ENCODE measurements around the gene AP1G2. TPM values are rescaled to one million over a fixed set of nuclear protein-coding genes. Genes with fewer than 3 reads are reported as not detected.
A peak's percentile ranks its signal among the peaks of the same experiment; 100 is the strongest.
"Not testable (repeated sequence)": the region's sequence is repeated elsewhere in the genome, so short reads cannot be mapped to it uniquely, and the experiment has no call there.

Gene AP1G2
- total and polyA plus RNA-seq, 2 of the 13 experiments (the other 11 are each of a cell fraction or from before 2014, with no cell fraction given) = 96.9 to 611 TPM

GRCh38 chr14:23583761-23584526, 16.4 kb upstream of the AP1G2 start:
- Histone ChIP-seq H3K4me3 (replicated peaks in 1 of 3; ENCODE audit: insufficient read depth in 1 of 3, low read depth in 2 of 3, low read length in 3 of 3) (peak overlapping the region in 2 of 3 experiments; percentile 32 to 42; a peak in 4 of 6 replicates), H3K4me2 (ENCODE audit: low read depth, low read length) (peak overlapping the region; percentile 68; the same call in 1 of the 2 replicates), H3K4me1 (ENCODE audit: insufficient read depth, low read length) (peaks cover 41% of the 10 kb centered on the region), H3K27ac (ENCODE audit: extremely low read length, insufficient read depth, low read length) (peak overlapping the region; percentile 78), H3K9ac (ENCODE audit: insufficient read depth, low read depth, low read length) (peak overlapping the region; percentile 32; the same call in 1 of the 2 replicates)
- H3K36me3 ChIP-seq (replicated peaks in 1 of 2; ENCODE audit: control insufficient read depth in 1 of 2, insufficient read depth in 2 of 2, low read length in 2 of 2); FAIRE-seq; H3K9me3 ChIP-seq (ENCODE audit: low read length); H3K79me2 ChIP-seq (ENCODE audit: insufficient read depth, low read length); H4K20me1 ChIP-seq (ENCODE audit: insufficient read depth, low read length); in situ Hi-C loops (cut with HindIII; ENCODE audit: extremely low pct_ligation_motif_present, low pct_unique_long_range_greater_than_20kb); H3K27me3 ChIP-seq (ENCODE audit: control insufficient read depth in 1 of 2, insufficient read depth in 2 of 2, low read length in 2 of 2); H2AFZ ChIP-seq (ENCODE audit: low read length); CTCF ChIA-PET (ENCODE audit: low intra/inter-chr PET ratio, low total read pairs); TF ChIP-seq CREM (CRISPR knock-in tag; IDR thresholded peaks at IDR 0.05); ATF7 (IDR thresholded peaks at IDR 0.05): not testable (repeated sequence)
- POLR2A ChIA-PET = interaction anchor here (0.9 to 8.8 kb wide), 16 partner anchors 12 to 563 kb away, joined by 3 to 924 read pairs (median 8); partner anchors contain the start of genes AP1G2, DHRS2, PSME2 and THTPA
- peak; percentile 98 for DNase-seq (ENCODE audit: low spot score)
- intact Hi-C loops (cut with micrococcal nuclease; ENCODE audit: unreplicated experiment) = loop anchor here (10.0 kb wide), 1 partner anchor 851 kb away; no protein-coding TSS in a partner anchor
- peak; percentile 68 for ATAC-seq
- 38% methylated on average over 25 of the region's 25 CpGs for WGBS (ENCODE audit: low lambda C conversion rate)
- BruUV-seq (replicated peaks) = TSS peak; percentile 98
- peak; percentile 99 for TF ChIP-seq ZFP82 (CRISPR knock-in tag; IDR thresholded peaks at IDR 0.05; ENCODE audit: borderline replicate concordance)
- peak; percentile 96; the same call in 1 of the 2 replicates for TF ChIP-seq DNMT1 (CRISPR knock-in tag; IDR thresholded peaks at IDR 0.05)
- TF ChIP-seq AKAP8 (CRISPR knock-in tag; IDR thresholded peaks at IDR 0.05) = peak; percentile 84
- peak; percentile 88 for TF ChIP-seq ISL2 (CRISPR knock-in tag; IDR thresholded peaks at IDR 0.05)
- peak; percentile 99 for TF ChIP-seq BRF2 (CRISPR knock-in tag; IDR thresholded peaks at IDR 0.05)
- peak; percentile 71; the same call in 1 of the 2 replicates for TF ChIP-seq CREM (IDR thresholded peaks at IDR 0.05)
- peak; percentile 79; the same call in 1 of the 2 replicates for TF ChIP-seq ZNF235 (CRISPR knock-in tag; IDR thresholded peaks at IDR 0.05; ENCODE audit: borderline replicate concordance)
- peak; percentile 80; the same call in 1 of the 2 replicates for TF ChIP-seq WIZ (CRISPR knock-in tag; IDR thresholded peaks at IDR 0.05)
- peak; percentile 96 for TF ChIP-seq RELA (CRISPR knock-in tag; IDR thresholded peaks at IDR 0.05)
- peak; percentile 38; the same call in 1 of the 2 replicates for TF ChIP-seq HMG20B (CRISPR knock-in tag; conservative IDR thresholded peaks at IDR 0.05)
- TF ChIP-seq BATF2 (CRISPR knock-in tag; IDR thresholded peaks at IDR 0.05) = peak; percentile 95
- peak; percentile 96; the same call in 1 of the 2 replicates for TF ChIP-seq TSC22D2 (CRISPR knock-in tag; IDR thresholded peaks at IDR 0.05; ENCODE audit: borderline replicate concordance)
- TF ChIP-seq FOXK2 (IDR thresholded peaks at IDR 0.05) = 0 out of 2 replicates have a peak, but pooled peaks have one; percentile 3
- TF ChIP-seq ATF7 (CRISPR knock-in tag; IDR thresholded peaks at IDR 0.05) = peak; percentile 92
- TF ChIP-seq ZNF33B (CRISPR knock-in tag; IDR thresholded peaks at IDR 0.05) = peak; percentile 98
- peak; percentile 68; the same call in 1 of the 2 replicates for TF ChIP-seq HMGXB3 (CRISPR knock-in tag; IDR thresholded peaks at IDR 0.05; ENCODE audit: borderline replicate concordance)
- TF ChIP-seq KDM1A (CRISPR knock-in tag; IDR thresholded peaks at IDR 0.05) = peak; percentile 88; the same call in 1 of the 2 replicates
